Measurements from ENCODE around the gene YAP1. TPM values are rescaled to one million over a fixed set of nuclear protein-coding genes. Genes with fewer than 3 reads are reported as not detected.
A peak's percentile ranks its signal among the peaks of the same experiment; 100 is the strongest.

YAP1 gene
- total RNA-seq, 2 donors from 2014 or later: 137 to 210 TPM

- peak; percentile 76 for DNase-seq (ENCODE audit: low spot score)
- intact Hi-C loops (cut with DNase I): loop anchor here (5.0 to 10.0 kb wide), 3 partner anchors 114 to 234 kb away; partner anchors contain the start of gene BIRC2
- Histone ChIP-seq H3K36me3 (no peaks in the 10 kb centered on the region), H3K27ac (peak overlapping the region; percentile 96 to 99), H3K9me3 (no peaks in the 10 kb centered on the region), H3K4me3 (peak overlapping the region; percentile 73 to 96), H3K27me3 (replicated peaks; ENCODE audit: insufficient read depth) (no peaks in the 10 kb centered on the region), H3K4me1 (replicated peaks) (no peaks in the 10 kb centered on the region)
- no peak for TF ChIP-seq POLR2AphosphoS5 (IDR thresholded peaks at IDR 0.05)
- TF ChIP-seq, protein P1, sequence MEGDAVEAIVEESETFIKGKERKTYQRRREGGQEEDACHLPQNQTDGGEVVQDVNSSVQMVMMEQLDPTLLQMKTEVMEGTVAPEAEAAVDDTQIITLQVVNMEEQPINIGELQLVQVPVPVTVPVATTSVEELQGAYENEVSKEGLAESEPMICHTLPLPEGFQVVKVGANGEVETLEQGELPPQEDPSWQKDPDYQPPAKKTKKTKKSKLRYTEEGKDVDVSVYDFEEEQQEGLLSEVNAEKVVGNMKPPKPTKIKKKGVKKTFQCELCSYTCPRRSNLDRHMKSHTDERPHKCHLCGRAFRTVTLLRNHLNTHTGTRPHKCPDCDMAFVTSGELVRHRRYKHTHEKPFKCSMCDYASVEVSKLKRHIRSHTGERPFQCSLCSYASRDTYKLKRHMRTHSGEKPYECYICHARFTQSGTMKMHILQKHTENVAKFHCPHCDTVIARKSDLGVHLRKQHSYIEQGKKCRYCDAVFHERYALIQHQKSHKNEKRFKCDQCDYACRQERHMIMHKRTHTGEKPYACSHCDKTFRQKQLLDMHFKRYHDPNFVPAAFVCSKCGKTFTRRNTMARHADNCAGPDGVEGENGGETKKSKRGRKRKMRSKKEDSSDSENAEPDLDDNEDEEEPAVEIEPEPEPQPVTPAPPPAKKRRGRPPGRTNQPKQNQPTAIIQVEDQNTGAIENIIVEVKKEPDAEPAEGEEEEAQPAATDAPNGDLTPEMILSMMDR (IDR thresholded peaks at IDR 0.05): peak in 1 of 4 experiments; percentile 21
- TF ChIP-seq POLR2A (IDR thresholded peaks at IDR 0.05): no peak
- under 1% methylated on average over 44 of the region's 61 CpGs for WGBS
These were observed 952 bp downstream of the YAP1 start for GRCh38 chr11:102111011-102111786.

- H3K4me1 ChIP-seq (replicated peaks): no peaks in the 10 kb centered on the region
- TF ChIP-seq POLR2AphosphoS5 (IDR thresholded peaks at IDR 0.05): peak; percentile 26
- TF ChIP-seq POLR2A (IDR thresholded peaks at IDR 0.05): no peak
- TF ChIP-seq, protein P1 (IDR thresholded peaks at IDR 0.05): no peak
- DNase-seq (ENCODE audit: low spot score): peak; percentile 62
These were observed 1.7 kb downstream of the YAP1 start for GRCh38 chr11:102111787-102112508.

DNA sequence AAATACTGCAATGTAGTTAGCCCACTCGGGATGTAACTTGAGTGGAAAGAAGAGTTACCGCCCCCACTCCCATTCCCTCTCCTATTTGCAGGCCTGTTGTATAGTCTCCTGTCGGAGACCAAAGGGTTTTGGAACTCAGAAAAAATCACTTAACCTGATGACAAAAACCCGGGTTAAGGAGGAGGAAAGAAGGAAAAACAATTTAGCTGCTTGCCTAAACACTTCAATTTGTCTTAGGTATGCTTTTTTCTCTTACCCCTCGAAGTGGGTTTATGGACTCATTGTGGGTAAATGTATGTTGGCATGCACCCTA lies 2.2 kb downstream of the YAP1 start:
- H3K4me3 ChIP-seq: peak overlapping the region; percentile 73 to 96
- no peaks in the 10 kb centered on the region for H3K36me3 ChIP-seq
- intact Hi-C loops (cut with DNase I): loop anchor here (5.0 to 10.0 kb wide), 3 partner anchors 112 to 232 kb away; partner anchors contain the start of gene BIRC2
- H3K27me3 ChIP-seq (replicated peaks; ENCODE audit: insufficient read depth): no peaks in the 10 kb centered on the region
- TF ChIP-seq POLR2AphosphoS5 (IDR thresholded peaks at IDR 0.05): no peak
- TF ChIP-seq POLR2A (IDR thresholded peaks at IDR 0.05): no peak
- TF ChIP-seq, protein P1 (IDR thresholded peaks at IDR 0.05): no peak
- no peak for DNase-seq (ENCODE audit: low spot score)
- no peaks in the 10 kb centered on the region for H3K4me1 ChIP-seq (replicated peaks)
- no peaks in the 10 kb centered on the region for H3K9me3 ChIP-seq
- H3K27ac ChIP-seq: peak overlapping the region; percentile 96 to 99
- WGBS: 2% methylated on average over 5 of the region's 5 CpGs

More at GRCh38 chr11:102111787-102112508, 1.7 kb downstream of the YAP1 start:
- Histone ChIP-seq H3K4me3 (peak overlapping the region; percentile 73 to 96), H3K36me3 (no peaks in the 10 kb centered on the region), H3K27ac (peak overlapping the region; percentile 96 to 99), H3K9me3 (no peaks in the 10 kb centered on the region), H3K27me3 (replicated peaks; ENCODE audit: insufficient read depth) (no peaks in the 10 kb centered on the region)
- intact Hi-C loops (cut with DNase I): loop anchor here (5.0 to 10.0 kb wide), 3 partner anchors 113 to 233 kb away; partner anchors contain the start of gene BIRC2
- WGBS: 1% methylated on average over 20 of the region's 20 CpGs

GRCh38 chr11:102114032-102114431 lies 3.8 kb downstream of the YAP1 start:
- Histone ChIP-seq H3K4me3 (no peak overlapping the region), H3K27me3 (replicated peaks; ENCODE audit: insufficient read depth) (no peaks in the 10 kb centered on the region), H3K36me3 (no peaks in the 10 kb centered on the region), H3K9me3 (no peaks in the 10 kb centered on the region), H3K27ac (no peak overlapping the region), H3K4me1 (replicated peaks) (no peaks in the 10 kb centered on the region)
- no peak for DNase-seq (ENCODE audit: low spot score)
- TF ChIP-seq POLR2A (IDR thresholded peaks at IDR 0.05) (no peak), POLR2AphosphoS5 (IDR thresholded peaks at IDR 0.05) (no peak)
- TF ChIP-seq, protein P1 (IDR thresholded peaks at IDR 0.05): no peak
- intact Hi-C loops (cut with DNase I): loop anchor here (5.0 to 10.0 kb wide), 3 partner anchors 111 to 231 kb away; partner anchors contain the start of gene BIRC2
- WGBS: 58% methylated on average over 4 of the region's 4 CpGs
